PFSK-1 (cell line): ENCODE measurements around the gene PTPRQ.

Experiments
- POLR2AphosphoS5 ChIP-seq: IDR thresholded peaks from 2 replicates; pipeline ENCODE4 v1.6.1; 2012; ENCODE audit warnings: low read depth, mild to moderate bottlenecking, control low read depth, low read length, moderate library complexity
- SIN3A ChIP-seq: IDR thresholded peaks from 2 replicates; pipeline ENCODE4 v1.6.1; 2012; ENCODE audit warnings: mild to moderate bottlenecking, low read length, moderate library complexity, borderline replicate concordance; ENCODE audit not compliant: insufficient read depth
- TAF1 ChIP-seq: IDR thresholded peaks from 2 replicates; pipeline ENCODE4 v1.6.1; 2012; ENCODE audit warnings: low read length, control low read depth, borderline replicate concordance; ENCODE audit not compliant: insufficient read depth

GRCh38 chr12:80420075-80420474 lies 24.0 kb upstream of the PTPRQ start:
- TF ChIP-seq TAF1 = no peak
- TF ChIP-seq POLR2AphosphoS5 = no peak
- TF ChIP-seq SIN3A = no peak
